B cell (primary cell): ENCODE measurements around the gene PRKX. TPM values are rescaled to one million over a fixed set of nuclear protein-coding genes. Genes with fewer than 3 reads are reported as not detected.

ENCODE experiments used
- ATAC-seq: fragments of 200-7000 bp; cut with Tn5 transposase; one replicate; pipeline ENCODE4 v1.10.0; 2021; ENCODE audit warnings: low read depth, mild to moderate bottlenecking, moderate number of reproducible peaks, moderate library complexity
- CTCF ChIA-PET: fragments of 350-600 bp; sonication (Branson Sonifier 250); formaldehyde crosslinking; loops from one replicate; lab custom pipeline; 2021; ENCODE audit warnings: antibody characterized with exemption, inconsistent platforms; lab: Charles Lee
- POLR2A ChIA-PET: fragments of 350-600 bp; sonication (Branson Sonifier 250); formaldehyde crosslinking; loops from one replicate; lab custom pipeline; 2021; ENCODE audit warnings: antibody characterized with exemption; lab: Charles Lee
- DNase-seq: peaks from one replicate; pipeline ENCODE4 v3.0.0; 2013
- H2AFZ ChIP-seq: 2 replicates; pipeline ENCODE4 v1.6.1; 2012; ENCODE audit warnings: mild to moderate bottlenecking, low read depth, low read length; ENCODE audit not compliant: insufficient read depth, poor library complexity, severe bottlenecking
- H3K27ac ChIP-seq, 2 donors: 1 replicate in 1 of 2; 2 replicates in 1 of 2; pipeline ENCODE4 v1.5.1; 2012 to 2013; ENCODE audit warnings: low read length in 2 of 2, mild to moderate bottlenecking in 2 of 2, moderate library complexity in 1 of 2
- H3K27me3 ChIP-seq, 4 experiments: fragments of 200-600 bp in 1 of 4; sonication (generic) in 1 of 4; replicated peaks in 1 of 4; 1 replicate in 2 of 4; 2 replicates in 2 of 4; pipeline versions ENCODE4 v1.6.1 to v1.7.0; 2013 to 2016; ENCODE audit warnings: low read length in 3 of 4, mild to moderate bottlenecking in 2 of 4, mixed read lengths in 1 of 4, moderate library complexity in 1 of 4; ENCODE audit not compliant: insufficient read depth in 4 of 4, control insufficient read depth in 3 of 4; ENCODE audit errors: control extremely low read depth in 1 of 4
- H3K36me3 ChIP-seq, 2 experiments: replicated peaks in 1 of 2; 1 replicate in 1 of 2; 2 replicates in 1 of 2; pipeline versions ENCODE4 v1.6.1 to v1.7.1; 2013; ENCODE audit warnings: low read length in 1 of 2; ENCODE audit not compliant: insufficient read depth in 2 of 2, control insufficient read depth in 1 of 2; ENCODE audit errors: control extremely low read depth in 1 of 2, extremely low read depth in 1 of 2
- H3K4me1 ChIP-seq, 2 donors: fragments of 200-600 bp in 1 of 2; sonication (generic) in 1 of 2; 1 replicate in 1 of 2; 2 replicates in 1 of 2; pipeline versions ENCODE4 v1.5.1 to v1.6.1; 2013 to 2017; ENCODE audit warnings: low read length in 2 of 2; ENCODE audit not compliant: control insufficient read depth in 2 of 2, insufficient read depth in 2 of 2
- H3K4me2 ChIP-seq: replicated peaks from 2 replicates; pipeline ENCODE3; 2012; ENCODE audit warnings: mild to moderate bottlenecking, low read depth, low read length; ENCODE audit not compliant: poor library complexity, severe bottlenecking
- H3K4me3 ChIP-seq, 5 experiments: fragments of 200-600 bp in 1 of 5; sonication (generic) in 1 of 5; 1 replicate in 3 of 5; 2 replicates in 2 of 5; pipeline versions ENCODE4 v1.5.1 to v1.7.0; 2011 to 2016; ENCODE audit warnings: low read length in 4 of 5, mild to moderate bottlenecking in 4 of 5, low read depth in 2 of 5, control low read depth in 1 of 5, moderate library complexity in 1 of 5; ENCODE audit not compliant: insufficient read depth in 1 of 5; ENCODE audit errors: control extremely low read depth in 1 of 5, extremely low read depth in 1 of 5
- H3K79me2 ChIP-seq: fragments of 200-600 bp; sonication (generic); one replicate; pipeline ENCODE4 v1.6.0; 2016; ENCODE audit warnings: low read length; ENCODE audit not compliant: control insufficient read depth, insufficient read depth
- H3K9ac ChIP-seq: fragments of 200-600 bp; sonication (generic); 2 replicates; pipeline ENCODE4 v1.6.1; 2017; ENCODE audit warnings: mild to moderate bottlenecking, low read length, moderate library complexity
- H3K9me3 ChIP-seq, 3 donors: one replicate each; pipeline versions ENCODE4 v1.6.1 to v1.7.1; 2013; ENCODE audit warnings: low read length in 2 of 3; ENCODE audit not compliant: control insufficient read depth in 2 of 3, insufficient read depth in 1 of 3; ENCODE audit errors: control extremely low read depth in 1 of 3
- H4K20me1 ChIP-seq: 2 replicates; pipeline ENCODE4 v1.6.0; 2012; ENCODE audit warnings: mild to moderate bottlenecking, low read length; ENCODE audit not compliant: insufficient read depth, control insufficient read depth, poor library complexity, severe bottlenecking
- H3K27ac Mint-ChIP-seq: one replicate; pipeline ENCODE4 v1.8.0; 2021; ENCODE audit warnings: mixed read lengths
- H3K27me3 Mint-ChIP-seq: one replicate; pipeline ENCODE4 v1.8.0; 2021; ENCODE audit warnings: mixed read lengths
- H3K4me1 Mint-ChIP-seq: one replicate; pipeline ENCODE4 v1.8.0; 2021; ENCODE audit warnings: mixed read lengths
- H3K4me3 Mint-ChIP-seq: one replicate; pipeline ENCODE4 v1.8.0; 2021; ENCODE audit warnings: mixed read lengths
- H3K9me3 Mint-ChIP-seq: one replicate; pipeline ENCODE4 v1.8.0; 2022; ENCODE audit warnings: mixed read lengths; ENCODE audit not compliant: insufficient read depth
- EZH2 ChIP-seq: IDR thresholded peaks from 2 replicates; pipeline ENCODE4 v1.6.1; 2012; ENCODE audit warnings: borderline replicate concordance, low read depth, mild to moderate bottlenecking, moderate library complexity, low read length; ENCODE audit not compliant: insufficient read depth, poor library complexity, severe bottlenecking
- WGBS: methylation state at CpG from one replicate; pipeline ENCODE4 v1.1.5; 2013; ENCODE audit warnings: missing lambda C conversion rate; ENCODE audit not compliant: insufficient coverage; 5-methylcytosine and 5-hydroxymethylcytosine counted together
- intact Hi-C: fragments of 100-400 bp; cut with micrococcal nuclease; formaldehyde crosslinking; loops from one replicate; pipeline ENCODE4 v1.10.0; 2022
- polyA plus RNA-seq: library from polyadenylated mRNA; depleted of rRNA; stranded (reverse); fragments of >200 nt; gene quantifications from 2 replicates; pipeline ENCODE4 v1.2.3, GENCODE V29; 2012
- total RNA-seq, 2 donors: library from RNA; stranded (reverse); fragments of 120-200 nt in 1 of 2; gene quantifications; 1 replicate in 1 of 2; 2 replicates in 1 of 2; pipeline versions ENCODE4 v1.2.3 to v1.2.4, GENCODE V29; 2013 to 2022
- TF ChIP-seq, protein P1 (sequence below): fragments of 200-600 bp; IDR thresholded peaks from one replicate; pipeline ENCODE4 v1.8.0; 2022; ENCODE audit warnings: antibody characterized with exemption, mild to moderate bottlenecking

The PRKX gene
- total and polyA plus RNA-seq, 2 donors (not counting 1 experiment from before 2014, with no cell fraction given): 26.2 to 52.5 TPM

- no peaks in the 10 kb centered on the region for H3K27me3 ChIP-seq
- H3K4me1 Mint-ChIP-seq: peaks cover 8% of the 10 kb centered on the region
- peak overlapping the region; percentile 85 for H3K4me3 Mint-ChIP-seq
- 0% methylated on average over 4 of the region's 15 CpGs for WGBS
- no peaks in the 10 kb centered on the region for H3K9me3 Mint-ChIP-seq
- DNase-seq (no peak), ATAC-seq (no peak)
- H3K4me3 ChIP-seq: peak overlapping the region; percentile 30 to 88 (median 63)
- intact Hi-C loops: loop anchor here (1.0 to 5.0 kb wide), 3 partner anchors 52 to 787 kb away; partner anchors contain the start of gene ARSD
- H3K36me3 ChIP-seq: no peaks in the 10 kb centered on the region
- TF ChIP-seq EZH2: no peak
- TF ChIP-seq, protein P1, sequence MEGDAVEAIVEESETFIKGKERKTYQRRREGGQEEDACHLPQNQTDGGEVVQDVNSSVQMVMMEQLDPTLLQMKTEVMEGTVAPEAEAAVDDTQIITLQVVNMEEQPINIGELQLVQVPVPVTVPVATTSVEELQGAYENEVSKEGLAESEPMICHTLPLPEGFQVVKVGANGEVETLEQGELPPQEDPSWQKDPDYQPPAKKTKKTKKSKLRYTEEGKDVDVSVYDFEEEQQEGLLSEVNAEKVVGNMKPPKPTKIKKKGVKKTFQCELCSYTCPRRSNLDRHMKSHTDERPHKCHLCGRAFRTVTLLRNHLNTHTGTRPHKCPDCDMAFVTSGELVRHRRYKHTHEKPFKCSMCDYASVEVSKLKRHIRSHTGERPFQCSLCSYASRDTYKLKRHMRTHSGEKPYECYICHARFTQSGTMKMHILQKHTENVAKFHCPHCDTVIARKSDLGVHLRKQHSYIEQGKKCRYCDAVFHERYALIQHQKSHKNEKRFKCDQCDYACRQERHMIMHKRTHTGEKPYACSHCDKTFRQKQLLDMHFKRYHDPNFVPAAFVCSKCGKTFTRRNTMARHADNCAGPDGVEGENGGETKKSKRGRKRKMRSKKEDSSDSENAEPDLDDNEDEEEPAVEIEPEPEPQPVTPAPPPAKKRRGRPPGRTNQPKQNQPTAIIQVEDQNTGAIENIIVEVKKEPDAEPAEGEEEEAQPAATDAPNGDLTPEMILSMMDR: no peak
- peaks cover 44% of the 10 kb centered on the region for H3K79me2 ChIP-seq
- ChIA-PET CTCF (interaction anchor here (1.0 to 1.1 kb wide), 2 partner anchors 14 to 62 kb away, joined by 3 to 4 read pairs; no protein-coding TSS in a partner anchor), POLR2A (interaction anchor here (0.6 kb wide), 1 partner anchor 10 kb away, joined by 3 read pairs; no protein-coding TSS in a partner anchor)
- H3K9ac ChIP-seq: peak overlapping the region; percentile 79
- H2AFZ ChIP-seq: peak overlapping the region; percentile 87
- peaks cover 7% of the 10 kb centered on the region for H4K20me1 ChIP-seq
- H3K27ac Mint-ChIP-seq: peak overlapping the region; percentile 78
- no peaks in the 10 kb centered on the region for H3K9me3 ChIP-seq
- H3K4me1 ChIP-seq: peaks cover 15 to 21% of the 10 kb centered on the region in 2 donors
- H3K27ac ChIP-seq: peak overlapping the region; percentile 59 to 75
- no peaks in the 10 kb centered on the region for H3K27me3 Mint-ChIP-seq
- peak overlapping the region; percentile 90 for H3K4me2 ChIP-seq
Measured at GRCh38 chrX:3713937-3714434, 537 bp upstream of the PRKX start.

DNA sequence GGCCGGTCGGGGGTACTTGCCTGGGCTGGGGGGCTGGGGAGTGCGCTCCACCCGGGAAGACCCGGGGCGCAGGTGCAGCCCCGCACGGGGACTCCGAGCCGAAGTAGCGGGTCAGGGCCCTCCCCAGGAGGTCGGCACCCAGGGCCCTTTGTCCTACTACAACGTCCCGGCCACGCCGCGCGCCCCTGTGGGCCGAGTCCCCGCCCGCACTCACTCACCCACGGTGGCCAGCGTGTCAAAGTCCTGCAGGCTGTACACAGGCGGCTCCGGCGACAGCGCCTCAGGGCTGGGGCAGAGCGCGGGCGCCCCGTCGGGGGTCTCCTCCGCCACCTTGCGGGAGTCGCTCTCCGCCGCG, 602 bp downstream of the PRKX start:
- H3K36me3 ChIP-seq: no peaks in the 10 kb centered on the region
- intact Hi-C loops: loop anchor here (1.0 to 5.0 kb wide), 3 partner anchors 51 to 786 kb away; partner anchors contain the start of gene ARSD
- H3K4me2 ChIP-seq: peak overlapping the region; percentile 90
- ChIA-PET POLR2A (interaction anchor here (0.6 kb wide), 1 partner anchor 50 kb away, joined by 4 read pairs; no protein-coding TSS in a partner anchor), CTCF (interaction anchor here (0.6 to 1.0 kb wide), 2 partner anchors 61 to 99 kb away, joined by 3 to 4 read pairs; no protein-coding TSS in a partner anchor)
- H3K4me1 ChIP-seq: peaks cover 15 to 21% of the 10 kb centered on the region in 2 donors
- TF ChIP-seq, protein P1: no peak
- TF ChIP-seq EZH2: no peak
- peak overlapping the region; percentile 87 for H2AFZ ChIP-seq
- Mint-ChIP-seq H3K9me3 (no peaks in the 10 kb centered on the region), H3K27ac (peak overlapping the region; percentile 46), H3K4me3 (peak overlapping the region; percentile 97), H3K4me1 (peaks cover 8% of the 10 kb centered on the region), H3K27me3 (no peaks in the 10 kb centered on the region)
- no peak for DNase-seq
- H3K4me3 ChIP-seq: peak overlapping the region; percentile 11 to 88 (median 77)
- no peak for ATAC-seq
- 0% methylated on average over 32 of the region's 38 CpGs for WGBS
- no peaks in the 10 kb centered on the region for H3K27me3 ChIP-seq
- peak overlapping the region; percentile 68 to 83 for H3K27ac ChIP-seq
- H3K79me2 ChIP-seq: peaks cover 54% of the 10 kb centered on the region
- H4K20me1 ChIP-seq: peaks cover 7% of the 10 kb centered on the region
- H3K9ac ChIP-seq: peak overlapping the region; percentile 79
- no peaks in the 10 kb centered on the region for H3K9me3 ChIP-seq
